HG02840 (cell line): ENCODE measurements around the gene RNF115.
"Not testable (repeated sequence)": the region's sequence is repeated elsewhere in the genome, so short reads cannot be mapped to it uniquely, and the experiment has no call there.

Experiments
- ATAC-seq: cut with Tn5 transposase; IDR thresholded peaks from one replicate; pipeline ENCODE4 v1.9.1; 2021; ENCODE audit warnings: mild to moderate bottlenecking, moderate library complexity, moderate number of reproducible peaks; ENCODE audit not compliant: unreplicated experiment, low FRiP score

Gene RNF115

DNA sequence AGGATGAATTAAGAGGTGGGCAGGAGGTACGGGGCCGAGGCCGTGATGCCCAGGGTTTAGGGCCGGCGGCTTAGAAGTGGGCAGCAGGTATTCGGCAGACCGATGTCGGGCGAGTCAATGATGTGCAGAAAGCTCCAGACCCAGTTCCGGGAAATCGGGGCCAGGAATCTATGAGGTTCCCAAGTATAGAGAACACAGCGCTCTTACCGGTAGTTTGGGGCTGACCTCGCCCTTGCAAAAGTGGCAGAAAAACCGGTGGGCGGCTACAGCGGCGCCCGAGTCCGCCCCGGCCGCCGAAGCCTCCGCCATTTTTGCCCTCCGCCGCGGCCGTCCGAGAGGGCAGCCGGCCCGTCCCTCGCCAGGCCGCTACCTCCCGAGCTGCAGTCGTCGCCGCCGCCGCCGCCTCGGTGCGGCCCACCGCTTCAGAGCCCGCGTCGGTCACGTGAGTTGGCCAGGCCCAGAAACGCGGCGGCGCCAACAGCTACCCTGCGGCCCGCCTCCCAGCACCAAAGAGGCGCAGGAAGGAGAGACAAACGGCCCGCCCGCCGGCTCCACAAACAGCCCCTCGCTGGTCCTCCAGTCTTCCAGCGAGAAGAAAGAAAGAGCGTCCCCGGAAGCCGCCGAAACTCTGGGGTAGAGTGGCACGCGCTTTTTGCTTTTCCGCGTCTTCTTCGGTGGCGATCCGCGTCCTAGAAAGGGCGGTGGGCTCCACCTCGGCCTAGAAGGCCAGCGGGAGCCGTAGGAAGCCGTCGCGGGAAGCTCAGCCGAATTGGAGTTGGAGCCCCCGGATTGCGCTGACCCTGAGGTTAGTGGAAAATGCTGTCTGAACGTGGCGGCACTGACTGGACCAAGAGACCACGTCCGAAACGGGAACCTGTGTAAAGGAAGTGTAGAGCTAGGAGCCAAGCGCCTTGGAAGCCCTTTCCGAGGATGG is at the start of gene RNF115, which contains the start of gene POLR3C:
TSS of gene RNF115 (minus strand) at position 531 of the 934 bp plus-strand sequence. CDS start at position 309, 222 bp downstream.
TSS of gene POLR3C (plus strand) at position 636 of the 934 bp plus-strand sequence. CDS start 1,577 bp downstream, outside the sequence.
- peak; percentile 76 for ATAC-seq

DNA sequence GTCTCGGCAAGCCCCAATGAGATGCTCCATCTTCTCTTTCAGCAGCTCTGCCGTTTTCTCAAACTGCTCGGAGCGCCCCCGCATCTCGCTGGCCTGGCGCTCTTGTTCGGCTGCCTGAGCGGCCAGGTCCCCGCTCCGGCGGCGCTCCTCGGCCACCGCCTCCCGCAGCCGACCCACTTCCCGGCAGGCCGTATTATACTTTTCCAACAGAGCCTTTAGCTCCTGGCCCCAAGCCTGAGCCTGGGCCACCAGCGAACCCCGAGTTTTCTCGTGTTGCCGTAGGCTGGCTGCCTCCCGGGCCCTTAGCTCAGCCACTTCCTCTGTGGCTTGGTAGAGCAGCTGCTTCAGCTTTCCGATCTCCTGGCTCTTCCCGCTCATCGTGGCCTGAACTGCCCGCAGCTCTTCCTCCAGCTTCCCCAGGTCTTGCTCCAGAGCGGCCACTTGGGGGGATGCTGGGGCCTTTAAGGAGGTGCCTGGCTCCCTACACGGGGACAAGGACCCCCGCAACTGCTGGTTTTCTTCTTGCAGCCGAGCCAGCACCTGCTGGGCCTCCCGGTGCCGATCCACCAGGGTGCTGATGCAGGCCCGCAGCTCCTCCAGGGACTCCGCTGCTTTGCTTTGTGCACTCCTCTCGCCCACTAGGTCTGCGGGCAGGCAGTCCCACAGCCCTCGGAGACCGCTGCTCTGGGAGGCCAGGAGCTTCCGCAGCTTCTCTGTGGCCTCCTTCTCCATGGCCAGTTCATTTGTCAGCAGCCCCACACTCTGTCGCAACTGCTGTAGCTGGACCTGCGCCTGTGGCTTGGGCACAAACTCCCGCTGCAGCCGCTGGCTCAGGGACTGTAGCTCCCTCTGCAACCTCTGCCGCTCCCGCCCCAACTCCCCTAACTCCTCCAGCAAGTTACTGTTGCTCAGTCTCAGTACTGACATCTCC is 48.4 kb upstream of the RNF115 start:
- ATAC-seq, result no peak

DNA sequence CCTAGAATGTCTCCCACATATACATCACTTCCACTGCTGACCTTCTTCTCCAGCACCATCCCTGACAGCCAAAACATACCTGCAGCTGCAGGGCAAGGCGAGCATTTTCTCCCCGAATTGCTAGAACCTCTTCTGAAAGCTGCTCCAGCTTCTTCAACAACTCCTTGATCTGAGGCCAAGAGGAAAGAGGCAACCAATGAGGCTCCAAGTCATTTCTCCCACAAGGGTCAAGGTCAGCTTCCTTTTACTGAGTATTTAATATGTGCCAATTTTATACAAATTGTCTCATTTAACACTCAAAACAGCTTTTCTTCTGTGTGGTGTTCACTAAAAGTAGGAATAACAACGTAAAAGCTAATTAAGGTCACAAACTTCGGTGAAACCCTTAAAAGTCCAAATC is 44.3 kb upstream of the RNF115 start:
- no peak for ATAC-seq

DNA sequence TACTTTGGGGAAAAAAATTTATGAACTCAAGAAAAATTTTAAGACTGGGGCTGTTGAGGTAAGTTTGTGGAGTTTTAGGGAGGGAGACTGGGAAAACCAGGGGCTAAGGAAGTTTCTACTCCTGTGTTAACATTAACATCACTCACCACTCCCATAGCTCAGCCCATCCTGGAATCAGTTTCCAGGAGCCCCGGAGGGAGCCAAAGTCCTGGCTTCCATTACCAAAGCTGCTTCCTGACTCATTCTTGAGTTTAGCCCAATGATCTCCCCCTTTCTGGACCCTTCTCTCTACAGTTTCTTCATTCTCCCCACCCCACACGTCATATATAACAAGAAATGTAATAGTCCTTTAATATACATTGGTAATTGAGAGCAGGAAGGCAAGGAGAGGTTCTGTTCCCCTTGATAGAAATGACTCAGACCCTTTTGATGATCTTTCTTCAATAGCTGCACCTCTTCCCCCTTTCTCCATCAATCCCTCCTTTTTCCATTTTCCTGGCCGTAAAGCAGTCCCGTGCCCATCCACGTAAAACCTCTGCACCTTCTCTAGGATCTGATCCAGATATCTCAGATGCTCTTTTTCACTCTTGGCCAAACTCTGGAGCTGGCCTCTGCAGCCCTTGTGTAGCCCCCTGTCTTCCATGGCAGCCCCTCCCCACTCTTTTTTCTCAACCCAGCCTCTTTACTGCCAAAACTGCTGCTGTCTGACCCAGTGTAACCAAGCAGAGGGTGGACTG is 39.6 kb upstream of the RNF115 start:
- ATAC-seq, result no peak

DNA sequence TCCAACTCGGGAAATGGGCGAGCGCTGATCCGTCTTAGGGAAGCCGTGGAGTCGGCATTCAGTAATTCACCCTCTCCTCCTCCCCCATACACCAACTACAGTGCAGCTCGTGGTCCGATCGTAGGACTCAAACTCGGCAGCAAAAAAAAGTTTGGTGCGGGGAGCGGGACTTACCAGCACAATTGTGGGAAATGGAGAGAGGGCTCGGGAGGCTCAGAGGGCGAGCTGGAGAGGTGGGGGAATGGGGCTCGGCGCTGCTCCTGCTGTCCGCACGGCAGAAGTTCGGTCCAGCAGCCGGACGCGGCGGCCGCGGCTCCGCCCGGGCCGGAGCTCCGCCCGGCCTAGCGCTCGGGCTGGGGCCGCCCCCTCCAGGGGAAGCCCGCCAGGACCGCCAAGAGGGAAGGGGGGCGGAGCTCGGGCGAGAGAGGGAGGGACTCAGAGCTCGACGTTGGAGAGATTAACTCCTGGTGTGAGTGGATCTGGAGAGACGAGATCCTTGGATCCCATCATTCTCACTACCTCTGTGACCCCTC is 35.7 kb upstream of the RNF115 start:
- peak; percentile 54 for ATAC-seq

DNA sequence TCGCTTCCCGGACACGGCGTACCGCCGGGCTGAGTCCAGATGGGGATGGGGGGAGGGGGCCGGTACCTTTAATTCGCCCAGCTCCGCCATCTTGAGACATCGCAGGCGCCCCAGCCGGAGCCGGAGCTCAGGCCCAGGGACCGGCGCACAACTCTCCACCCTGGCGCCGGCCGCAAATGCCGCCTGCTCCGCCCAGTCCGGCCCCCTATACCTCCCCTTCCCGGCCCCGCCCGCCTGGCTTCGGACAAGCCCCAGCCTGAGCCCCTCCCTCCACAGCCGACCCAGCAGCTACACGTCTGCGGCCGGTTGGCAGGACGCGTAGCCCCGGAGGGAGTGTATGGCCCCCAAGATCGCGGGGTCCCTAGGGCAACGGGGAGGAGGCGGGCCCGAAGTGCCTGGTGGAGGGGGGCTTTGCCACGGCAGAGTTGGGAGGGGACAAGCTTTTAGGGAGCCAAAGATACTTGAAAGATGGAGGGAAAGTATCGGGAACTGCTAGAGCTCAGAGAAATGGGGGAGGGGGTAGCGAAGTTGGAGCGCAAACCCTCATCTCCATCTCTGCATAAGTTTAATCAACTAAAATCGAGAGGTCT is 35.1 kb upstream of the RNF115 start, which contains the start of gene PIAS3:
TSS of gene PIAS3 (minus strand) at position 181 of the 590 bp plus-strand sequence. CDS start at position 90, 91 bp downstream.
- peak; percentile 73 for ATAC-seq

DNA sequence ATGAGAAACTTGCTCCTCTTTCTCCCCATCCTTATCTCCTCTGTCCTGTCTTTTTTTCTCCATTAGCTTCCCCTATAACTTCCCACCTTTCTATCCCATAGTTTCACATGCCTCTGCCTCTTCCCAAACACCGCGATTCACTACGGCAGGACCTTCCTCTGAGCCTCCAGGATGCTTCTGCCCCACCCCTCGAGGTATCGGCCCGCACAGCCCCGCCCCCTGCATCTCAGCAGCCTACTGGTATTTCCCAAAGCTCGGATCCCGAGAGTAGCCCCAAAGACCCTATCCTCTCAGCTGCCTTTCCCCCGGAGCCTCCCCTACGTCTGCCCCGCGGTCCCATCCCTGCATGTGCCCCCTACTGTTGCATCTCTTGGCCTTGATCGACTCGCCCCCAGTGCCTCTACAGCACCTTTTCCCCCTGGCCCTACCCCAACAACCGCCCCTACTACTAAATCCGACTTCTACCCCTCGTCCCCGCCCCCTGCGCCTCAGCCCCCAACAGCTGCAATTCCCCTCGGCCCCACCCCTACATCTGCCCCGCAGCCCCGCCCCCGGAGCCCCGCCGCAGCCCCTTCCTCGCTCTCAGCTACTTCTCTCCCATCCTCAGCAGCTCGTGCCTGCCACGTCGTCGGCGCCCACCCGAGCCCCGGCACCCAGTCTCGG is 34.5 kb upstream of the RNF115 start:
- ATAC-seq, result peak; percentile 8

DNA sequence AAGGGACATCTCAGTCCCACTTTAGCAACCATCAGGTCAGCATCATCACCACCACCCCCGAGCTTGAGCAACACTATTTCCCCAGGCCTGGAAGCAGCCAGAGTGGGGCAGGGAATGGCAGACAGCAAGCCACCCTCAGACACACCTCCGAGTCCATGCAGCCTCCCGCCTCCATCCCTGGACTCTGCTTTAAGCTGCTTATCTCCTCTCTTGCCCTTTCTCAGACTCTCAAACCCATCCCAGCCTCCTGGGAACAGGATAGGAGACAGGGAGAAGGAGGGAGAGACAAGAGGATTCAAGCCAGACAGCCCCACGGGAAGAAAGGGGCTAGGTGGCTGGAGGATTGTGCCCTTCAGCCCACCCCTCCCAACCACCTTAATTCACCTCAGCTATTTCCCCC is 33.3 kb upstream of the RNF115 start:
- ATAC-seq, result no peak

DNA sequence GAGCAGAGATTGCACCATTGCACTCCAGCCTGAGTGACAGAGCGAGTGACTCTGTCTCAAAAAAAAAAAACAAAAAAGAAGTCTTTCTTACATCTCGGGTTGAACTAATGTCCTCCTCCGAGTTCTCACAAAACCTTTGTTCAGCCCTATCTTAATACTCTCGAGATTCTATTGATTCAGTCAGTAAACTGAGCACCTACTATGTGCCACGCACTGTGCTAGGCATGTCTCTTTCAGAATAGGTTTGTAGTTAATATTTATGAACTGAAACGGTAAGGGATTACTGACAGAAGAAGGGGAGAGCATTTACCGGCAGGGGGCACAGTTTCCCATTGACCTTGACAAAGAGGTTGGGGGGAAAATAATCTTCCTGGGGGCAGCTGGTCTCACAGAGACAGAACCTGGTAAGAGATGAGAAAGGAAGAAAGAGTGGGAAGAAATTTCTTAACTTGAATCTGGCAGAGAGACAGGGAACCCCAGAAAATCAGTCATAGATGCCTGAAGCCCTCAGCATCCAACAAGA is 31.6 kb upstream of the RNF115 start:
- ATAC-seq, result no peak

DNA sequence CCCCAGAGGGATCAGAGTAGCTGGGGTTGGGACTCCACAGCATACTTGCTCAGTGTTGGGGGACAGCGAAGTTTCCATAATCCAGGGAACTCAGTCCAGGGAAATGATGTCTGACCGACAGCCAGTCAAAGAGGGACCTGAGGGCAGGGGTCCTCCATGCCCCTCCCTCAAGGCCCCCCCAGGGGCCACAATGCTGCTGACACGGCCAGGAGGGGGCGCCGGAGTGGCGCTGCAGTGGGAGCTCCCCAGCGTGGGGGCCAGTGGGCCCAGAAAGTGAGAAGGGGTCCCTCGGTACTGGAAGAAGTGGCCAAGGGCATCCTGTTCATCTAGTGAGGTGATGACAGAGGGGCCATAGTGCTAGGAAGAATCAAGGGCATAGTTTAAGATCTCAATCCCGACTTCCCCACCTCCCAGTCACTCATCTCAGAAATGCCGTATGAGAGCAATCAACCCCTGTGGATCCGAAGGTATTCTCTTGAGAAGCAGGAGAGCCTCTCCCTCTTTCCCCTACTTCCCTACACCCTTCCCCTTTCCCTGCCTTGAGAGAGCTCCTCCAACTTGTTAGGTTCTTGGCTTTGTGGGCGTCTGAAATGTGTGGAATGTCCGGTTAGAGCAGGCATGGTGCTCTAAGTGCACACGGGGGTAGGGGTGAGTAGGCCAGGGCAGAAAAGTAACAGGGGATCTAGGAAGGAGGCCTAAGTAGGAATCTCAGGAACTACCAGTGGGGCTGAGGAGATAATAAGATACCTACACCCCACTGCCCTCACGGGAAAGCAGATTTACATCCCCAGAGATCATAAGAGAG is 25.7 kb upstream of the RNF115 start:
- no peak for ATAC-seq

DNA sequence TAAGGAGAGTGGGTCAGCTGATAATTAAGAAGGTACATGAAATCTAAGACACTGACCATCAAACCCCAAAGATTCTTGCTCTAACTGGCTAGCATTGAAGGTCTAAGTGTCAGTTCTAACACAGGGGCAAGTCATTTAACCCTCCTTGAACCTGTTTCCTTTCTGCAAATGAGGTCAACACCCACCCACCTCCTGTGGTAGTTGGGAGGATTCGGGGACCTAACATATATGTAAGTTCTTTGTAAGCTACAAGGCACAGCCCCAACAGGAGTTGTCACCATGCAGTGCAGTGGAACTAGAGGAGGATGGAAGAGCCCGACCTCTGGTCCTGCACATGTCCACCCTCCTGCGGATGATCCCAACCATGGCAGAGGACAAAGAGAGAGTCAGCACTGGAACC is 23.9 kb upstream of the RNF115 start:
- ATAC-seq, result no peak

DNA sequence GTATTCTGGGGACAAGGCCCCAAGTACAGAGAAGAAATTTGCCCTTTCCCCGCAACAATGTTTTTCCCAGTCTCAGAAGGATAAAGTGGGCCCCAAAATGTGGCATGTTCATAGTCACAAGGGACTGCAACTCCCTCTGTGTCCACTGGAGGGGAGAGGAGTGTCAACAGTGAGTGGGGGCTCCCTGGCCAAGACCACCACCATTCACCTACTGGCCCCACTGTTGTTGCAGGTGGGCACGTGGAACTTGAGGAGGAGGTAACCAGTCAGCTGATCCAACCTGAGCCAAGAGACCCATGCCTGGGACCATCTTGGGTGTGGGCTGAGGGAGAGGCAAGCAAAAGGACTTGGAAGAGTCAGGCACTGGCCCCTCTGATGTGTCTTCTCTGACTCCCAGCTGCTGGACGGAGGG is 22.3 kb upstream of the RNF115 start:
- no peak for ATAC-seq

DNA sequence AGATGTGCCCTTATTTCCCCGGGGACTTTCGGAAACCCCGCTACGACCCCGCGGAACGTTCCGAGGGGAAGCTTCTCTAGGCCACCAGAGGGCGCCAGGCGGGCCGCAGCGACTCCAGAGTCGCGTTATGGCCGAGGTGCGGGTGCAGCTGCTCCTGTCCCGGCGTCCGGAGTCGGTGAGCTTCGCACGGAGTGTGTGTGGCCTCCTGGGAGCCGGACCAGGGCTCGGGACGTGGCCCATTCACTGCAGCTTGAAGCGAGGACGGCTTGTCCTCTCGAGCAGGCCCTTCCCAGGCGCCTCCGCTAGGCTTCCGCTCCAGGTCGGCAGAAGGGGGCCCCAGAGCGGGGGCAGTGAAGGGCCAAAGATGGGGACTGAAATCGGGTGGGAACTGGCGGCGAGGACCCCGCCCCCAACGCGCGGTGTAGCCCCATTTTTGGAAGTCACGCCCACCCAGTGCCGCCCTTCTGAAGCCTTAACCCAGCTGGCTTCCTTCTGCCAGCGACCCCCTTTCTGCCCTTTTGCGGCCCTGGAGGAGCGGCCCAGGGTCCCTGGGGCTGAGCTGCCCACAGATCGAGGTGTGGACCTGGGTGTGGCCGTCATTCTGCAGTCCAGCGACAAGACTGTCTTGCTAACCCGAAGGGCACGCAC is 21.7 kb upstream of the RNF115 start, which contains the start of gene NUDT17:
TSS of gene NUDT17 (plus strand) at position 117 of the 648 bp plus-strand sequence. CDS start at position 128, 11 bp downstream.
- peak; percentile 61 for ATAC-seq

DNA sequence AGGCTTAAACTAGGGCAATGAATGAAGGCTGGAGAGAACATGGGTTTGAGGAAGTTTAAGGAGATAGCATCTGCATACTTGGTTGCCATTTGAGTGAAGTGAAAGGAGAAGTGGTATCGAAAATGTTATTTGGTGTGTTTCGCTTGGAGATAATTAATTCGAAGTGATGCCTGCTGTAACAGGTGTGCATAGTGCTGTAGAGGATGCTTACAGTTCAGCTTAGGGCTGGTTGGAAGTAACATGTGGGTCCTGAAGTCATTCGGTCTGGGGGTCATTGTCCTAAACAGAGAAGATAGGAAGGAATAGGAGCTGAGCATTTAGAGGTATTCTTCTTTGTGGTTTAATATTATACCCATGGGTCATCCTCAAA is 21.2 kb upstream of the RNF115 start:
- ATAC-seq, result peak; percentile 45

DNA sequence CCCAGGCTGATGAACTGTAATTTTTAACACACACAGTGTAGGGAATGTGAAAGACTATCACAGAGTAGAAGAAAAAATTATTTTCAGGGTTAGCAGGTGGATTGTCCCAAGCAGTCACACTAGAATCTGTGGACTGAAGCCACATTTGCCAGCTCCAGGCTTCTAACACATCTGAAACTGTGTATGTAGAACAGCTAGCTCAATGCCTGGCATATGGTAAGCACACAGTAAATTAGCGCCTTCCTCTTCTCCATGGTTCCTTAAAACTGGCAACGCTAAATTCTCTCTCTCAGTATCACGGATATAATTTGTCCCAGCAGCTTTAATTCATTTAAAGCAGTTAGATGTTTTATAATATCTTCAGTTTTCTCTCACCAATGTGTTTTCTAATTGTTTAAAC is 19.1 kb upstream of the RNF115 start:
- ATAC-seq, result no peak

DNA sequence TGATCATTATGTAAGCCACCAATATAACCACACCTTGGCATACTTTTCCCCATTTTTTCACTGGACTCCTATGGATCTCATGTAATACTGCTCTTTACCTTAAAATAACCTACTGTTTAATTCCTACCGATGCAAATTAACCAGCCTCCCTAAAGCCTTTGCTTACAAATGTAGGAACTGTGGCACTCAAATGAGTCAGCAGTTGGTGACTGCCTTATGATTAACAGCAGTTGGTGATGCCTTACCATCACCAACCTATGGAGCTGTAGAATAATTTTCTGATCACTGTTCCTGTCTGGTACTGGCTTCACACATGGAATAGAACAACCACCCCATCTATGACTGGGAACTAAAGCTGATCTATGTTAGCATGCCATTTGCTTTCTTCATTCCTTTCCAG is 13.8 kb upstream of the RNF115 start:
- ATAC-seq, result no peak

DNA sequence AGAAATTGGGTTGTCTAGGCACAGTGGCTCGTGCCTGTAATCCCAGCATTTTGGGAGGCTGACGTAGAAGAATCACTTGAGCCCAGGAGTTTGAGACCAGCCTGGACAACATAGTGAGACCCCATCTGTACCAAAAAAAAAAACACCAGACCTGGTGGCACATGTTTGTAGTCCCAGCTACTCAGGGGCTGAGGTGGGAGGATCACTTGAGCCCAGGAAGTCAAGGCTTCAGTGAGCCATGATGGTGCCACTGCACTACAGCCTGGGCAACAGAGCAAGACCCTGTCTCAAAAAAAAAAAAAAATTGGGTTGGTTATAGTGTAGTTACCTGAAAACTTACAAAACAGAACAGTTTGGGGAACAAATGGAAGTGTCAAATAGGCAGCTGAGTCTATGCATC is 6.9 kb upstream of the RNF115 start:
- not testable (repeated sequence) for ATAC-seq
